ENCODE measurements around the gene PBXIP1. TPM values are rescaled to one million over a fixed set of nuclear protein-coding genes. Genes with fewer than 3 reads are reported as not detected.

Gene PBXIP1, protein sequence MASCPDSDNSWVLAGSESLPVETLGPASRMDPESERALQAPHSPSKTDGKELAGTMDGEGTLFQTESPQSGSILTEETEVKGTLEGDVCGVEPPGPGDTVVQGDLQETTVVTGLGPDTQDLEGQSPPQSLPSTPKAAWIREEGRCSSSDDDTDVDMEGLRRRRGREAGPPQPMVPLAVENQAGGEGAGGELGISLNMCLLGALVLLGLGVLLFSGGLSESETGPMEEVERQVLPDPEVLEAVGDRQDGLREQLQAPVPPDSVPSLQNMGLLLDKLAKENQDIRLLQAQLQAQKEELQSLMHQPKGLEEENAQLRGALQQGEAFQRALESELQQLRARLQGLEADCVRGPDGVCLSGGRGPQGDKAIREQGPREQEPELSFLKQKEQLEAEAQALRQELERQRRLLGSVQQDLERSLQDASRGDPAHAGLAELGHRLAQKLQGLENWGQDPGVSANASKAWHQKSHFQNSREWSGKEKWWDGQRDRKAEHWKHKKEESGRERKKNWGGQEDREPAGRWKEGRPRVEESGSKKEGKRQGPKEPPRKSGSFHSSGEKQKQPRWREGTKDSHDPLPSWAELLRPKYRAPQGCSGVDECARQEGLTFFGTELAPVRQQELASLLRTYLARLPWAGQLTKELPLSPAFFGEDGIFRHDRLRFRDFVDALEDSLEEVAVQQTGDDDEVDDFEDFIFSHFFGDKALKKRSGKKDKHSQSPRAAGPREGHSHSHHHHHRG
- total RNA-seq = 73.8 and 78.5 TPM in 2 replicates

DNA sequence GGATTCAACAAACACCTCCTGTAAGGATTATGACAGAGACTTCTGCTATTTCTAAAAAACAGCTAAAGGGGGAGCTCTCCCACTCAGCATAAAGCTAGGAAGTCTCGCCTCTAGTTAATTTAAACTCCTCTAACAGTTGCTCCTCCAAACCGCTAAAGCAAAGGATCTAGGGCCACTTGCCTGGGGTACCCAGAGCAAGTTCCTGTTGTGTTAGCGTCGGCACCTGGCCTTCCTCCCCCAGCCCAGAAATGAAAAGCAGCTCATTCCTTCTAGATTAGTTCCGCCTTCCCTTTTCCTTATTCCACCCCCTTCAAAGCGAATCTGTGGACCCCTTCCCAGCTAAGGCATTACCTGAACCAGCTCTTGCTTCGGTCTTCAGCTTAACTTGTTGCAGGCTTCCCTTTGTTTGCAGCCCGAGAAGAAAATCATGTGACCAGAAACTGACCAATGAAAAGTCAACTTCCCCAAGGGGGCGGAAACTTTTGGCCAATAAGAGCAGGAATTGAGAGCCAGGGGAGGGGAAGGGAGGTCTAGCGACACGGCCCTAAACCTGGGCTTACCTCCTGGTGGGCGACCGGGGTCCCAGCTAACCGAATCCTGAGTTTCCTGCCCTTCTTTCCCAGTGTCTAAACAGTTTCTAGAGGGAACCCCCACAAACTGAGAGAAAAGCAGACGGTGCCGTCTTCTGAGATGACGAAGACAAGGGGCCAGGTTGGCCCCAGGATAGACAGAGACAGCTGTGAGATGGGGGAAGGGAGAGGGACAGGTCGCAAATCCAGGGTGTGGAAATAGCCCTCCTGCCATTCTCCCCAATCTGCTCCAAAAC lies at the start of gene PBXIP1:
TSS of gene PBXIP1 (minus strand) at position 382 of the 826 bp plus-strand sequence. CDS start 2,378 bp downstream, outside the sequence.

DNA sequence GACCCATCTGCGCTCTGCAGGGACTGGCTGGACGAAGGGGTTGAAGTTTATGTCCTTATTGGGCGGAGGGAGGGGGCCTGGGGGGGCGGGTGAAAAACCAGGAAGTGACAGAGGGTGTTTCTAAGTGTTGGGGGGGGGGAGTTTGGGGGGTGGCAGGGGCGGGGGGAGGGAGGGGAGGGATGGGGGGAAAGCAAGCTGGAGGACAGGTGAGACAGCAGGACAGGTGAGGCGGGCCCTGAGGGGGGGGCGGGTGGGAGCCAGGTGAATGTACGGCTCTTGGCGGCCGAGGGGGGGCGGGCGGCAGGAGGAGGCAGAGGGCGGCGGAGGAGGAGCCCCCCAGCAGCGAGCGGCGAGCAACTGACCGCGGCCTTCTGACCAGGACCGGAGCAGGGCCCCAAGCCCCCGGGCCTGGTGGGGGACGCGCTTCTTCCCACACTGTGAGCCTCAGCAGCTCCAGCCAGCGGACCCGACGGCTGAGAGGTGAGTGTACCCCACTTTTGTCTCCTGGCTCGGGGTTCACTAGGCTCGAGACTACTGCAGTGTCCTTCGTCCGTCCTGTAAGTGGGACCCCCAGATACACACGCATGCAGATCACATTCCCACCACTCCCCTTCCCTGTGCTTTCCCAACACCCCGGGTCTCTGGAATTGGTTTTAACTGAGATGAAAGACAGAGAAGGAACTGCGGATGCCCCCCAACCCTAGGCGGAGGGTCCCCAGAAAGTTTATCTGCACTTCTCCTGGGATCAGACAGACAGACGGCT lies 46.7 kb upstream of the PBXIP1 start, which contains the start of gene ZBTB7B:
TSS of gene ZBTB7B (plus strand) at position 339 of the 763 bp plus-strand sequence. CDS start 11,859 bp downstream, outside the sequence.

DNA sequence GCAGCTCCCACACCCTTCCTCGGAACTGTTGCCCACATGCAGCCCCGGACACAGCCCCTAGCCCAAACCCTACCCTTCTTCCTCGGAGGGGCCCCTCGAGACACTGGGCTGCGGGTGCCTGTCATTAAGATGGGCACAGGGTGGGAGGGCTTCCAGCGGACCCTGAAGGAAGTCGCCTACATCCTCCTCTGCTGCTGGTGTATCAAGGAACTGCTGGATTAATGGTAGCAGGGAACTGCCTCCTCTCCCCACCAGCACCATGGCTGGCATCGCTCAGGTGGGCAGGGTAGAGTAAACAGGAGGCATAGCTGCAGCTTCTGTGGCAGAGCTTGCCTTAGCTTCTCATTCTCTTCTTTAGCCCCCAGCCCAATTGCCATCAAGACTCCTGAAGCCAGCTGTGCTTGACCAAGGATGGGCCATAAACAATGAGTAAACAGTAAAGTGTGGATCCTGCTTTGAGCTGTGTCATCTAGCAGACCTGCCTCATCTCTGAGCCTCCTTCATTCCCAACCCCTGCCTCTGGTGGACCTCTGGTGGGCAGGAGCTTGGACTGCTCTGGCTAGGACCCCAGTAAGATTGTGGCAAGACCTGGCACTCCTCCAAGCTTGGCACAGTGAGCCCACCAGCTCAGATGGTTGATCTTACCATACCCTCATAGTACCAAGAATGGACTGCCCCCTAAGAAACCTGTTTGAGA lies 37.8 kb upstream of the PBXIP1 start, which contains the start of gene LENEP:
TSS of gene LENEP (plus strand) at position 15 of the 697 bp plus-strand sequence. CDS start at position 37, 22 bp downstream.

DNA sequence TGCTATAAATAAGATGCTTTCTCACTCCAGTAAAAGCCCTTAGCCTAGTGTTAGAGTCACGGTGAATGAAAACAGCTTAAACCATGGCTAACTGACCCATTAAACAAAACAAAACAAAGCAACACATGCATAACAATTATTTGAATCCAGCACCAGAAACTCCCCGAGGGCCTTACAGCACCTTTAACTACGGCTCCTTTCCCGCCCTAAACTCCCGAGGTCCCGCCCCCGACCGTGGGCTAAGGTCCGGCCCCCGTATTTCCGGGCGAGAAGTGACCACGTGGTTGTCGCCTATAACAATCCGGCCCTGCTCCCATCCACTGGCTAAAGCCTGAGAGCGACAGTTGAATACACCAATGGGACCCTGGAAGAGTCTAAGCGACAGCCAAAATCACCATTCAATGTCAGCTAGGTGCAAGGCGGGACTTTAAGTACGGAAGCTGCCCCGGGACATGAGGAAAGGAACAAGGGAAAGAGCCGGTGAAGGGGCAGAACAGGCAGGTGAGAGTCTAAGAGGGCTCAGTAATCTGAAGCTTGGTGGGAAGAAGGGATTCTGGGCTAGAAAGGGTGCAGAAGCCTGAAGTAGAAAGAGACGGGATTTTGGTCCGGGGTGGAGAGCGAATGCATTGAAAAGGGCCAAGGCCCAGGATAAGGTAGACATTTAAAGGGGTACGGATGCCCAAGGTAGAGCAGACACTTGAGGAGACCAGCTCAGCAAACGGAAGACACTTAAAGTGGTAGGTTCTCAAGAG lies 27.2 kb upstream of the PBXIP1 start, which contains the start of gene FLAD1:
TSS of gene FLAD1 (plus strand) at position 448 of the 752 bp plus-strand sequence. CDS start 351 bp downstream, outside the sequence.

DNA sequence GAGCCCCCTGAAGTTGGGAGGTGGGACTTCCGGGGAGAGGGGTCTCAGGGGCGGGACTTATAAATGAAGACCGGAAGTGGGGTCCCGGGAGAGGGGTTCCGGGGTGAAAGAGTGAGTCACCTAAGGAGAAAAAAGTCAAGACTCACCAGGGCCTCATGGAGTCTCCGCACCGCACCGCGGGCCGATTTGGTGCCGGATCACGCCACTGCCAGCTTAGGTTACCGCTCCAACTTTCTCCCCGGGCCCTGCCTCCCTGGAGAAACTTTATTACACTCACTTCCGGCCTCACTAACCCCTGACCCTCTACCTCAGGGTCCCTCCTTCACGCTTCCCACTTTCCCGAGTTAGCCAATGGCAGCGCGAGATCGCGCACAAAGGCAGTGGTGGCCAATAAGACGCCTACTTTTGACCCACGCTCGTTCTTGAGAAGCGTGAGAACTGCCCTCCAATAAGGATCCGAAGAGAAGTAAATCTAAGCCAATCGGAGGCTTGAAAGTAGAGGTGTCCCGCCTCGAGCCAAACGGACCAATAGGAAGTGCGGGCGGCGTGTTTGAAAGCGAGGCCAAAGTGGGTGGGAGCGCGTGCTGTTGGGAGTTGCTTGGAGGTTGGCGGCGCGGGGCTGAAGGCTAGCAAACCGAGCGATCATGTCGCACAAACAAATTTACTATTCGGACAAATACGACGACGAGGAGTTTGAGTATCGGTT lies 18.4 kb upstream of the PBXIP1 start, which contains the start of gene CKS1B:
TSS of gene CKS1B (plus strand) at position 580 of the 706 bp plus-strand sequence. CDS start at position 645, 65 bp downstream.

DNA sequence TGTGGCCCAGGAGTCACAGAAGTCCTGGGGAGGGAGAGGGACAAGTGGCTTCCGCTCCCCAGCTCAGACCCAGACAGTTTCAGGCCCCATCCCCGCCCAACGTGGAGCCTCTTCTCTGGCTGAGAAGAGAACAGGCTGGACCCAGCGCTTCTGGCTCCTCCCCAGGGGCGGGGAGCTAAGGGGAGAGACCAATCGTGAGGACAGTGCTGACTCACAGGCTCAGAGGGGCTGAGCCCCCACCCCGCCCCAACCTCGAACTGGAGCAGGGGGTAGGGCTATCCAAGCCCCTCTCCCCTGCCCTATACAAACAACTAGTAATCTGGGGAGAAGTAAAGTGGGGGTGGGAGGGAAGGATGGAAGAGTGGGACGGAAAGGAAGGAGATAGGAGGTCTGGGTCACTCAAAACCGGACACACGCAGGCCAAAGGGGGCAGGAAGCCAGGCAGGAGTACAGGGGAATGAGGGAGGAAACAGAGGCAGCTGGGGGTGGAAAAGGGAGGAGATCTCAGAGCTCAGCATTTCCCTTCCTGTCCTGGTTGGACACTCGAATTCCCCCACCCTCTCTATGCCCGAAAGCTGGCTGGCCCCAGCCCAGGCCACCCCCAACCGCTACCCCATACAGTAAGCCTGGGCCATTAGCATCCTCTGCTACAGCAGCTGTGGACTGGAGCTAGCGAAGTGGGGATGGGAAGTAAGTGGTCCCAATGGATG lies 14.9 kb upstream of the PBXIP1 start, which contains the start of gene SHC1:
TSS of gene SHC1 (minus strand) at position 117 of the 710 bp plus-strand sequence. CDS start 221 bp downstream, outside the sequence.

DNA sequence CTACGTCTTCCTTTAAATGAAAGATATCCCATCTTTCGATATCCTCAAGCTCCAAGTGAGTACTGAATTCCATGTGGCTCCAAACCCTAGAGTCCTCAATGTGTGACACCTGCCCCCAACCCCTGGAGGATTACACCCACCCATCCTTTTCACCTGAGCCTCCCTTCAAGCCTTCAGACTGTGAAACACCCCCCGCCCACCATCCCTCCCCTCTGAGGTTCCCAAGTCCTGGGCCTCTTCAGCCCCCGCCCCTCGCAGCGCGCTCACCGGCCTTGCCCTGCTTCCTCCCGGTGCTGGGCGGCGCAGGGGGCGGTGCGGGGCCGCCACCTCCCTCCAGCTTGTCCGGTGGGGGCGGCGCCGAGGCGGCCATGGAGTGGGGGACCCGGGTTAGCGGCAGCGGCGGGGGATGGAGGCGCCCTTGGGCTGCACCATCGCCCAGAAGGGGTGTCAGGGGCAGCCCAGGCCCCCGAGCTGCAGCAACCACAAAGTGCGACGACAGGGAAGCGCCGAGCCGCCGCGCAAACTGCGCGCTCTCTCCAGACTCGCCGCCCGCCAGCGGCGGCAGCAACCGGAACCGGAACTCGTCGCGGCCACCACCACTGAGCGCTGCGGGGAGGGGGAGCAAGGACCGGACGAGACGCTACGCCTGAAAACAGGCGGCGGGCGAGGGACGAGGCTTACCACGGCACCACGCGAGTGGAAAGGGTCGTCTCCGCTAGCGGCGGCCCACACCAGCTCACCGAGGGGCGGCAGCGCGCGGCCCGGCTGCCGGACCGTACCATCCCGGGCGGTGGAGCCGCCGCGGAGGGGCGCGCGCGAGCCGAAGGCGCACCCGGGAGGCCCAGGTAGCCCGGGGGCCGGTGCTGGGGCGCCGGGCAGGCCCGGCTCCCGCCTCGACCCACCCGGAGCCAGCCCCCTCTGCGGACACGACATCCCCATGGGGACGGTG lies 5.6 kb upstream of the PBXIP1 start, which contains the start of gene PYGO2:
TSS of gene PYGO2 (minus strand) at position 576 of the 949 bp plus-strand sequence. CDS start at position 370, 206 bp downstream.

DNA sequence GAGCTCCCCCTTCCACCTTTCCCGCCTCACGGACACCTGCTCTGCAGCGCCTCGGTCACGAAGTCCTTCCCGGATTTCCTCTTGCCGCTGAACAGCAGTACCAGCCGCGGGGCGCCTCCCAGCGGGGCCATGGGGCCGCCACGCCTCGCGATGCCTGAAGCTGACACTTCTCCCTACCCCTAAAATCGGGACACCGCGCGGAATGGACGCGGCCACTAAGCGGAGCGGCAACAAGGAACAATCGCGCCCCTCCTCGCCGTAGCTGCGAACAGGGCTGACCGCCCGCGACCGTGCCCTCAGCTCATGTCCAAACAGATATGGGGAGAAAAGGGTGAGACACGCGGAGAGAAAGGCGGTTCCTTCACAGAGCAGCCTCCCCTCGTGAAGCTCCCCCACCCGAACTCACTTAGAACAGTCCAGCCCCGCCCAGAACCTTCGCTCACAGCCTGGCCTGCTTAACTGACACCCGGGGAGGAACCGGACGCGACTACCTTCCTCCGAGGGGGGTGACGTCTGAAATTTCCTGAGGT lies 19.3 kb downstream of the PBXIP1 start, which contains the start of gene PMVK:
TSS of gene PMVK (minus strand) at position 165 of the 530 bp plus-strand sequence. CDS start at position 131, 34 bp downstream.

Small RNAs within 50 kb of the gene (small RNA-seq; reads per million reads assigned to genes)
- gene MIR4258 (not detected), gene RF00017 (not detected)

Other genes with a start within 250 kb of the PBXIP1 start
- not detected in 2 replicates for gene KCNN3, start 85.8 kb downstream of the PBXIP1 start, total RNA-seq
- gene PMVK, start 19.4 kb downstream of the PBXIP1 start, total RNA-seq = 5.7 and 9.7 TPM in 2 replicates
- gene PYGO2, start 5.7 kb upstream of the PBXIP1 start, total RNA-seq = 17.2 and 17.4 TPM in 2 replicates
- 374 and 395 TPM in 2 replicates for gene SHC1, start 14.6 kb upstream of the PBXIP1 start, total RNA-seq
- gene CKS1B, start 18.6 kb upstream of the PBXIP1 start, total RNA-seq = 16.4 and 18.3 TPM in 2 replicates
- gene FLAD1, start 27.2 kb upstream of the PBXIP1 start, total RNA-seq = 19.8 and 20.3 TPM in 2 replicates
- not detected in 2 replicates for gene LENEP, start 37.5 kb upstream of the PBXIP1 start, total RNA-seq
- gene ZBTB7B, start 46.7 kb upstream of the PBXIP1 start, total RNA-seq = 29.2 and 31.7 TPM in 2 replicates
- gene DCST2, start 77.7 kb upstream of the PBXIP1 start, total RNA-seq = not detected in 2 replicates
- gene DCST1, start 77.7 kb upstream of the PBXIP1 start, total RNA-seq = not detected in 2 replicates
- gene ADAM15, start 95.2 kb upstream of the PBXIP1 start, total RNA-seq = 63.0 and 94.4 TPM in 2 replicates
- 2.7 and 3.6 TPM in 2 replicates for gene EFNA4, start 107.6 kb upstream of the PBXIP1 start, total RNA-seq
- 0.81 and 0.97 TPM in 2 replicates for gene EFNA3, start 122.7 kb upstream of the PBXIP1 start, total RNA-seq
- gene EFNA1, start 171.8 kb upstream of the PBXIP1 start, total RNA-seq = not detected in 2 replicates
- 39.9 and 43.6 TPM in 2 replicates for gene SLC50A1, start 179.8 kb upstream of the PBXIP1 start, total RNA-seq
- 13.4 and 15.4 TPM in 2 replicates for gene DPM3, start 184.4 kb upstream of the PBXIP1 start, total RNA-seq
- 44.4 and 49.5 TPM in 2 replicates for gene KRTCAP2, start 217.2 kb upstream of the PBXIP1 start, total RNA-seq
- 7.4 and 7.8 TPM in 2 replicates for gene TRIM46, start 217.8 kb upstream of the PBXIP1 start, total RNA-seq